HG03432 (cell line): Measurements from ENCODE around the gene RXFP4.
"Not testable (repeated sequence)": the region's sequence is repeated elsewhere in the genome, so short reads cannot be mapped to it uniquely, and the experiment has no call there.

ENCODE experiments used
- ATAC-seq: cut with Tn5 transposase; IDR thresholded peaks from one replicate; pipeline ENCODE4 v1.9.1; 2021; ENCODE audit warnings: mild to moderate bottlenecking, moderate library complexity; ENCODE audit not compliant: unreplicated experiment

RXFP4 gene

DNA sequence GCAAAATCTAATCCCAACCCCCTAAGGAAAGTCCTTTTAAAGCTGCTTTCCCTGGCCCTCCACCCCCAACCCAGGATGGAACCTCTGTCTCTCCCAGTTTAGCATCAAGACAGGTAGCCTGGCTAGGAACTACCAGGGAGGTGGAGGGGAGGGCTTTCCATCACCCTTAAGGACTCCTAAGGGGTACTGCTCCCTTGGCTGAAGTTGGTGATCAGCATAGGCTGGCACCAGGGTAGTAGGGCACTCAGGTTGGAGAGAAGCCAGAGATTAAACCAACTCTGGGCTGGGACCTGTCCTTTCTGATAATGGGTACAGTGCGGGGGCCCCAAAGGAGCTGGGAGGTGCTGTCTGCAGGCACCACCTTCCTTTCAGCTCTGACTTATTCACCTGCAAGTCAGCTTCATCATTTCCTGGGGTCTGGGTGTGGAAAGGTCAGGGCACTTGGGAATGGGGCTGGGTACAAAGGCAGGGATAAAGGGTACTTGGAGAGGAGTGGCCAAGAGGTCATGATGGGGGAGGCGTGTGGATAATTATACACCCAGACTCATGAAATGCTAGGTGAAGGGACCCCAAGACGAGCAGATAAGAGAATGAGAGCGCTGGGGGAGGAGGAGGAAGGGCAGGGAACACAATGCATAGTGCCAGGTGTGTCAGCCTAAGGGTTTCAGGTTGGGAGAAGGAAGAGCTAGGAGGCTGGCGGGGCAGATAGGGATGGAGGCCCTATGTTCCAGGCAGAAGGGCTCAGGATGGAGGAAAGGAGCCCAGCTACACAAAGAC is 35.7 kb downstream of the RXFP4 start:
- no peak for ATAC-seq

GRCh38 chr1:155977690-155978324 is 36.4 kb downstream of the RXFP4 start:
- ATAC-seq, result peak; percentile 8

DNA sequence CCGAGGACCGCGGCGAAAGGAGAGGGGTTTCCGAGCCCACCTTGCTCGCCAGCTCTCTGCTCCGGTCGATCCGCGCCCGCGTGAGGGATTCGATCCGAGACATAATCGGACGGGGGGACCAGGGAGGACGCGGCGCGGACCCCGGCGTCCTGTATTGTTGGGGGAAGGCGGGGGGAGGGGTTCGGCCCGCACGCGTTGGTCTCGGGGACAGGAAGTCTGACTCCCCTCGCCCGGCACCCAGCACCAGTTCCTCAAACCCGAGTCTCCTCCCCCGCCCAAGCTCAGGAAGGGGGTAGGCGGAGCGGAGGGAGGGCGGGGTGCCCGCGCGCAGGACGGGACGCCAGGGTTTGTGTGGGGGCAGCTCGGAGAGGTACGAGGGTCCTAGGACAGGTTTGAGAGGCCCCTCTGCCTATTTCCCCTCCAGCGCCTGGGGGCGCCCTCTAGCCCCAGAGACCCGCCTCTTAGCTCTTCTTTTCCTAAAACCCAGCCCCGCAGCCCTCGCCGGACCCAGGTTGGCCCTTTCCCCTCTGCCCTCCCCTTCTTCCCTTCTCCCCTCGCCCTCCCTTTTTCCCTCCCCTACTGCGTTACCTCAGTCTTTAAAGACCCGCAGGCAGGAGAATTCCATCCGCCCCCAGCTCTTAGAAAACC is 37.0 kb downstream of the RXFP4 start, which contains the start of gene ARHGEF2:
ARHGEF2 (minus strand) TSS at position 223 of the 648 bp plus-strand sequence; CDS start at position 103, 120 bp downstream.
- peak; percentile 57 for ATAC-seq

GRCh38 chr1:155978973-155979429 is 37.6 kb downstream of the RXFP4 start:
- ATAC-seq, result no peak

DNA sequence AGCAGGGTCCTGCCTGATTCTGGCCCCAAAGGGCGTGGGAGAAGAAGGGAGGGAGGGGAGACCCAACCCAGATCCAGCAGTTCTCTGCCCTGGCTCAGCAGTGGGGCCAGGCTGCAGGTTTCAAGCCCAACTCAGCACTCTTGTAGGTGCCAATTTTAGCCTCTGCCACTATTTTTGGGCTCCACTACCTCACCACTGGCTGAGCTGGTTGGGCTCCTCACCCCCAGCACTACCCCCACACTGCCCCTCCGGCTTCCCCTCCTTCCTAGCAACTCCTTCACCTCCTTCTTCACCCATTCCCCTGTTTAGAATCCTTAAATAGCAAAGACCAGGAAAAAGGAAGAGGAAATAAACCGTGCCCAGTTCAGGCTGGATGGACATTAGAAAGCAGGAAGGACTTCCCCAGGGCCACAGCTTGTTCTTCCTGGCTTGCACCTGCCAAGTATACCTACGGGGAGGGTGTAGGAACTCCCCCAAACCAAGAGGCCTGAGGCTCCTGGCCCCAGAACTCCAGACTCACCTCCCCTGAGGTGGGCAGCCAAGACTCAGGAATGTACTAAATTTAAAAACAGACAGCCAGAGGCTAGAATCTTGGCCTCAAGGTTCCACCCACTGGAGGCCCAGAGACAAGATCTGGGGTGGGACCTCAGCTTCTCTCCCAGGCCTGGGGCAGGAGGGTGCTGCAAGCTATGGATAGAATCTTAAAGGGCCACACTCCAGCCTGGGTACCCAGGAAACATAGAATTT is 38.3 kb downstream of the RXFP4 start:
- no peak for ATAC-seq

DNA sequence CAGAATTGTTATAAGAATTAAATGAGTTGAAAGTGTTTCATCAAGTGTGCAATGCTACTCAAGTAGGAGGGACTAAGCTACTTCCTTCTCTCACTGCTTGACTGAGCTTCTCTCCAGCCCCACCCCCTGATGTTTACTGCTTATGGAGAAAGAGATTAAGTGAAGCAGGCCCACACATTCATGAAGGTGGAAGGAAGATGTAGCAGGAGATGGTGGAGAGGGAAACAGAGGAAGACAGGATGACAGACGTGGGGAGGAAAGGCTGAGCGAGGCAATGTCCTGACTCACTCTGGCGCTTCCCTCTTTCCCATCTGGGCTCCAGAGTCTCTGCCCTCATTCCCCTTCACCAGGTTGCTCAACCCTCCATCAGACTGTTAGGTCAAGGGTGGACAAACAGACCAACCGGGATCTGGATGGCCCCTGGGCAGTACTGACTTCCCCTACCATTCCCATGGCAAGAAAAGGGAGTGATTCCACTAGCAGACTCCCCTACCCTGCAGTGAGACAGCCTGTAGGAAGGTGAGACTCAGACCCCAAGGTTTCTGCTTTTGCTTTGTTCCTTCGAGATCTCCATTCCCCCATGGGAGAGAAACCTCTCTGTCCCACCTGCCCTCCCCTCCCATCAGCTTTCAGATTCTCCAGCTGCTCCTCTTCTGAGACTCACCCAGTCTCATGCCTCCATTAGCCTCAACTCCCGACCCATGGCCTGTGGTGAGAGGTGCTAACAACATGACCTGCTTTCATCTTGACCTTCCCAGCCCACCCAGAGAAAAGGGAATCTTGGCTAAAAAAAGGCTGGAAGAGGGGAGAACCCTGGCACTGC is 40.0 kb downstream of the RXFP4 start:
- no peak for ATAC-seq

- no peak for ATAC-seq
Measured at GRCh38 chr1:155982106-155982505, 40.7 kb downstream of the RXFP4 start.

DNA sequence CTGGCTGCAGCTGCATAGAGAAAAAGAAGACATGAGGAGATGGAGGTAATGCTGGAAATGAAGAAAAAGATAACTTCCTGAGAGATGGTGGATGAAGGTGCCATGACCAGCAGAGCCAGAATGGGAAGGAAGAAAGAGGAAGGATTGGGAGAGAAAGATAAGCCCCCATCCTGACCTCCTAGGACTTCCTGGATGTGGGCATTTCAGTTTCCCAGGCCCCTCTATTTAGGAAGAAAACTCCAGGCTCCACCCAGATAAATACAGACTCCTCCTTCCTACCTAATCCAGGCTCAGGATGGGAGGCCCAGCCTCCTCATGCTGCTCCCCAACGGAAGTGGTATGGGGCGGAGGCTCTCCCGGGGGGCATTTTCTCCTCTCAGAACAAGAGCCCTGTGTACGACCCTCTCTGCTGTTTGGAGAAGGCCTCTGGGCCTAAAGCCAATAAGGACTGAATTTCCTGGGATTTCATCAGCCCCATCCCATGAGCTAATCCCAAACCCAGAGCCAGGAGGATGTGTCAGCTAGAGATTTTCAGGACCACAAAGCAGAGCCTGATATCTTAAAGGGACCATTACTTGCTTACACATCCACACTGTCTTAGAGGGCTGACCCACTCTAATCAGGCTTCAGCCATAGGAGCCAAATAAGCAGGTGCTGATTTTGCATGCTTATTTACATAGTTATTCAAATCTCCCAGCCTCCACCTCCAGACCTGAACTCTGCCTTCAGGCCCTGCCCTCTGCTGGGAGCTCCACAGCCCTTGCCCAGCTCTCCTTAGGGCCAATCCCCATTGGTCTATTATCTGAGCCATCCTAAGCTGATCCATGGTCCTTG is 42.0 kb downstream of the RXFP4 start:
- no peak for ATAC-seq

- ATAC-seq, result no peak
Measured at GRCh38 chr1:155984341-155984740, 42.9 kb downstream of the RXFP4 start.

- not testable (repeated sequence) for ATAC-seq
Measured at GRCh38 chr1:155984903-155985645, 43.6 kb downstream of the RXFP4 start.

DNA sequence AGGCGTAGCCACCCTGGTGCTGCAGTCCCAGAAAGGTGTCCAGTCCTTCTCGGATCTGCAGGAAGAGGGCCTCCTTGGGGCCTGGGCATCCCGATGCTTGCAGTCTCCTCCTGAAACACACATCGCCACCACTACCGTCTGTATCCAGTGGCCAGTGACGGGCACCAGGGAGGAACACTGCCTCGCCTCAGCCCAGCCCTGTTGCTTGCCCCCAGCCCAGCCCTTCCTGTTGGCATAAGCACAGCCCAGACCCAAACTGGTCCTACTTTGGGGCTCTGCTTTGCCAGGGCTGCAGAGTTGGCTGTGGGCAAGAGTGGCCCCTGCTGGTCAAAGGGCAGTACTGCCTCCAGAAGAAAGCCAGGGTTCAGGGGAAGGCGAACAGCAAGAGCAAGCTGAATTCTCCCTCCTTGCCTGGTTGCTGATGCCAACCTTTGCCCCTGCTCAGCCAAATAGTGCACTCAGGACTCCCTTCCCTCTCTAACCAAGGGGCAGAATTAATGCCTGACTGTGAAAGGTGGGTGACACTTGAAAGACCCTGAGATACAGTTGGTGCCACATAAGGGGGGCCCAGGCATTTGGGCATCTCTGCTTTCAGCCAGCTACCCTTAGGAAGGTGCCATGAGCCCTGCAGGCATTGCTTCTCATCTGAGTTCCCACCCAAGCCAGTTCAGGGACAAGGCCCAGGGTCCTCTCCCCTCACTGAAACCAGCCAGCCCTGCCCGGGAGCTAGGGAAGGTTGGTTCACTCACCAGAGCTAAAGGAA is 48.0 kb downstream of the RXFP4 start:
- ATAC-seq, result peak; percentile 60

DNA sequence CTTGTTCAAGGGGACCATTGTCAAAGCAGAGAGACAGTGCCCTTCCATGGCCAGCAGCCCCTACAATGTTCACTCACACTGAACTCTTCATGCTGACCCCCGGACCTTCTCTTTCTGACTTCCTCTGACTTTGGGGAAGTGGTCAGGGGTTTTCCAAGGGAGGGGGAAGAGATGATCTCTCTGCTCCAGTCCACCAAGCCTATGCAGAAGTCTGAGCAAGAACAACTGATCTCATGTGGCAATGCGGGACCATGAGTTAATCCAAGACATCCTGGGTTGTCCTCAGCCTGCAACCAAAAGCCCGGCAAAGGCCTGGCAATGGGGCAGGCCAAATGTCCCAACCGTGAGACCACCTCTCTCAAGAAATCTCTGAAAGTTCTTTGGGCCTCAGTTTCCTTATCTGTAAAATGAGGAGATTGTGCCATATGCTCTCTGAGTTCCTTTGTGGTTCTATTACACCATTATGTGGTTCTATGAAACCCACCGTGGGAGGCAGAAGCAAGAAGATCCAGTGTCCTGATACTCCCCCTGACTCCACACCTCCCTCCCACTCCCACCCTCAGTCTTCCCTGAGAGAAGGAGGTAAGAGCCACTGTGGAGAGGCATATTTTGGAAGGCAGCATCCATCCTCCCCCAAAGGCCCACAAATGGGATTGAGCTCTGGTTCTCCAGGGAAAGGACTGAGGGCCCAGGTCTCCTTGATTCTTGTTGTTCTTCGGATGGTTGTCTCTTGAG is 48.7 kb downstream of the RXFP4 start:
- ATAC-seq, result no peak
